Activated CD4-positive, alpha-beta T cell treated with anti-CD3 and anti-CD28 coated beads, Interleukin-2, amount 50 U/mL, for 16 hours (primary cell): ENCODE data around the gene SLC6A12.

Experiments
- DNase-seq: peaks from one replicate; pipeline ENCODE4 v3.0.0-alpha.2; 2020

Gene SLC6A12

GRCh38 chr12:176321-177181 is 37.4 kb downstream of the SLC6A12 start:
- no peak for DNase-seq

- DNase-seq = no peak
Measured at GRCh38 chr12:175759-176158, 38.2 kb downstream of the SLC6A12 start.

GRCh38 chr12:175250-175649 is 38.7 kb downstream of the SLC6A12 start:
- no peak for DNase-seq

- no peak for DNase-seq
Measured at GRCh38 chr12:174596-174995, 39.4 kb downstream of the SLC6A12 start.

GRCh38 chr12:174124-174523 is 39.8 kb downstream of the SLC6A12 start:
- no peak for DNase-seq

- DNase-seq = no peak
Measured at GRCh38 chr12:172732-173161, 41.2 kb downstream of the SLC6A12 start.

GRCh38 chr12:171743-172676 is 41.9 kb downstream of the SLC6A12 start:
- DNase-seq = no peak

- no peak for DNase-seq
Measured at GRCh38 chr12:171276-171675, 42.7 kb downstream of the SLC6A12 start.

- no peak for DNase-seq
Measured at GRCh38 chr12:170371-171225, 43.4 kb downstream of the SLC6A12 start.

- DNase-seq = no peak
Measured at GRCh38 chr12:169528-170370, 44.2 kb downstream of the SLC6A12 start.

GRCh38 chr12:168763-169525 is 45.0 kb downstream of the SLC6A12 start:
- DNase-seq = no peak

GRCh38 chr12:167959-168600 is 45.9 kb downstream of the SLC6A12 start:
- DNase-seq = no peak

GRCh38 chr12:166425-167075 is 47.4 kb downstream of the SLC6A12 start:
- no peak for DNase-seq

- no peak for DNase-seq
Measured at GRCh38 chr12:165862-166368, 48.0 kb downstream of the SLC6A12 start.

- no peak for DNase-seq
Measured at GRCh38 chr12:164207-164606, 49.8 kb downstream of the SLC6A12 start.

GRCh38 chr12:163406-163986 is 50.5 kb downstream of the SLC6A12 start:
- DNase-seq = no peak

- no peak for DNase-seq
Measured at GRCh38 chr12:162467-163307, 51.3 kb downstream of the SLC6A12 start.

- no peak for DNase-seq
Measured at GRCh38 chr12:161823-162222, 52.1 kb downstream of the SLC6A12 start.
